ENCODE data around the gene ADGRG3.
"Not testable (repeated sequence)": the region's sequence is repeated elsewhere in the genome, so short reads cannot be mapped to it uniquely, and the experiment has no call there.

ADGRG3 gene

GRCh38 chr16:57708168-57708567, 40.1 kb downstream of the ADGRG3 start:
- DNase-seq (ENCODE audit: low read depth): no peak
- TF ChIP-seq, protein P1, sequence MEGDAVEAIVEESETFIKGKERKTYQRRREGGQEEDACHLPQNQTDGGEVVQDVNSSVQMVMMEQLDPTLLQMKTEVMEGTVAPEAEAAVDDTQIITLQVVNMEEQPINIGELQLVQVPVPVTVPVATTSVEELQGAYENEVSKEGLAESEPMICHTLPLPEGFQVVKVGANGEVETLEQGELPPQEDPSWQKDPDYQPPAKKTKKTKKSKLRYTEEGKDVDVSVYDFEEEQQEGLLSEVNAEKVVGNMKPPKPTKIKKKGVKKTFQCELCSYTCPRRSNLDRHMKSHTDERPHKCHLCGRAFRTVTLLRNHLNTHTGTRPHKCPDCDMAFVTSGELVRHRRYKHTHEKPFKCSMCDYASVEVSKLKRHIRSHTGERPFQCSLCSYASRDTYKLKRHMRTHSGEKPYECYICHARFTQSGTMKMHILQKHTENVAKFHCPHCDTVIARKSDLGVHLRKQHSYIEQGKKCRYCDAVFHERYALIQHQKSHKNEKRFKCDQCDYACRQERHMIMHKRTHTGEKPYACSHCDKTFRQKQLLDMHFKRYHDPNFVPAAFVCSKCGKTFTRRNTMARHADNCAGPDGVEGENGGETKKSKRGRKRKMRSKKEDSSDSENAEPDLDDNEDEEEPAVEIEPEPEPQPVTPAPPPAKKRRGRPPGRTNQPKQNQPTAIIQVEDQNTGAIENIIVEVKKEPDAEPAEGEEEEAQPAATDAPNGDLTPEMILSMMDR (IDR thresholded peaks at IDR 0.05; ENCODE audit: control insufficient read depth, insufficient read depth, low read depth, low read length, missing control alignments): no peak
- no peak overlapping the region for H3K4me3 ChIP-seq (ENCODE audit: control insufficient read depth, low read depth, low read length)

DNA sequence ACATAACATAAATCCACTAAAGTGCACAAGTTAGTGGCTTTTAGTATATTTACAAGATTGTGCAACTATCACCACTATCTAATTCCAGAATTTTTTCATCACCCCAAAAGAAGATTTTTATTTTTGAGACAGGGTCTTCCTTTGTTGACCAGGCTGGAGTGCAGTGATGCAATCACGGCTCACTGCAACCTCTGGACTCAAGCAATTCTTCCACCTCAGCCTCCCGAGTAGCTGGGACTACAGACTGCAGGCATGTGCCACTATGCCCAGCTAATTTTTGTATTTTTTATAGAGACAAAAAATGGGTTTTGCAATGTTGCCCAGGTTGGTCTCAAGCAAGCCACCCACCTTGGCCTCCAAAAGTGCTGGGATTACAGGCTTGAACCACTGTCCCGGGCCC, 41.6 kb downstream of the ADGRG3 start:
- TF ChIP-seq, protein P1 (IDR thresholded peaks at IDR 0.05; ENCODE audit: control insufficient read depth, insufficient read depth, low read depth, low read length, missing control alignments): no peak
- DNase-seq (ENCODE audit: low read depth): no peak

DNA sequence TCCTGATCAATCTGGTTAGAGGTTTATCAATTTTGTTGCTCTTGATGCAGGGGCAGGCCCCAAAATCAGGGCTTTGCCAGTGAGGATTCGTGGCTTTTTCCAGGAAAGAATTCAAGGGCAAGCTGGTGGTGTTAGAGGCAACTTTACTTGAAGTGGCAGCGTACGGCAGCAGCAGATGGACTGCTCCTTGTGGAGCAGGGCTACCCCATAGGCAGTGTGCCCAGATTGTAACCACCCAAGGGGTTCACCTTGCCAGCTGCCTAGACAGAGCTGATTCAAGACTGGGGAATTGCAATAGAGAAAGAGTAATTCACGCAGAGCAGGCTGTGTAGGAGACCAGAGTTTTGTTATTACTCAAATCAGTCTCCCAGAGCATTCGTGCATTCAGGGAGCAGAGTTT, 43.2 kb downstream of the ADGRG3 start:
- no peak for DNase-seq (ENCODE audit: low read depth)
- H3K4me3 ChIP-seq (ENCODE audit: control insufficient read depth, low read depth, low read length): no peak overlapping the region
- TF ChIP-seq, protein P1 (IDR thresholded peaks at IDR 0.05; ENCODE audit: control insufficient read depth, insufficient read depth, low read depth, low read length, missing control alignments): no peak

More for the DNA sequence above, 41.6 kb downstream of the ADGRG3 start:
- no peak overlapping the region for H3K4me3 ChIP-seq (ENCODE audit: control insufficient read depth, low read depth, low read length)

DNA sequence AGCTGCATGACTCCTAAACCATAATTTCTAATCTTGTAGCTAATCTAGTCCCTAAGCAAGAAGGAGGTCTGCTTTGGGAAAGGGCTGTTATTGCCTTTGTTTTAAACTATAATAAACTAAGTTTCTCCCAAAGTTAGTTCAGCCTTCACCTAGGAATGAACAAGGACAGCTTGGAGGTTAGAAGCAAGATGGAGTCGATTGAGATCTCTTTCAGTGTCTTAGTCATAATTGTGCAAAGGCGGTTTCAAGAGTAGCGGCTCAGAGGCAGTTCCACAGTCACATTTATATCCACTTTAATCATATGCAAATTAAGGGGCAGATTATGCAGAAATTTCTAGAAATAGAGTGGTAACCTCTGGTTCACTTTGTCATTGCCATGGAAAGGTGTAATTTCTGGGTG, 43.9 kb downstream of the ADGRG3 start:
- TF ChIP-seq, protein P1 (IDR thresholded peaks at IDR 0.05; ENCODE audit: control insufficient read depth, insufficient read depth, low read depth, low read length, missing control alignments): no peak
- H3K4me3 ChIP-seq (ENCODE audit: control insufficient read depth, low read depth, low read length): no peak overlapping the region
- DNase-seq (ENCODE audit: low read depth): no peak

- DNase-seq (ENCODE audit: low read depth); H3K4me3 ChIP-seq (ENCODE audit: control insufficient read depth, low read depth, low read length): not testable (repeated sequence)
Observed at GRCh38 chr16:57712569-57712968, 44.5 kb downstream of the ADGRG3 start.

- no peak for DNase-seq (ENCODE audit: low read depth)
- no peak overlapping the region for H3K4me3 ChIP-seq (ENCODE audit: control insufficient read depth, low read depth, low read length)
- TF ChIP-seq, protein P1 (IDR thresholded peaks at IDR 0.05; ENCODE audit: control insufficient read depth, insufficient read depth, low read depth, low read length, missing control alignments): no peak
Observed at GRCh38 chr16:57713596-57713995, 45.5 kb downstream of the ADGRG3 start.

- no peak for DNase-seq (ENCODE audit: low read depth)
- TF ChIP-seq, protein P1 (IDR thresholded peaks at IDR 0.05; ENCODE audit: control insufficient read depth, insufficient read depth, low read depth, low read length, missing control alignments): no peak
- H3K4me3 ChIP-seq (ENCODE audit: control insufficient read depth, low read depth, low read length): no peak overlapping the region
Observed at GRCh38 chr16:57714047-57714446, 45.9 kb downstream of the ADGRG3 start.
